ENCODE data around the gene RILPL1.
A peak's percentile ranks its signal among the peaks of the same experiment; 100 is the strongest.
"Not testable (repeated sequence)": the region's sequence is repeated elsewhere in the genome, so short reads cannot be mapped to it uniquely, and the experiment has no call there.

Gene RILPL1

GRCh38 chr12:123469978-123470377, 63.5 kb downstream of the RILPL1 start:
- no peak overlapping the region for H3K4me2 ChIP-seq (ENCODE audit: low read length)
- no peak overlapping the region for H2AFZ ChIP-seq
- H3K4me3 ChIP-seq (ENCODE audit: low read depth, low read length) = no peak overlapping the region
- peaks cover 32% of the 10 kb centered on the region for H3K79me2 ChIP-seq
- TF ChIP-seq CTCF (IDR thresholded peaks at IDR 0.05) = no peak
- H3K9me3 ChIP-seq (ENCODE audit: control insufficient read depth, low read length) = no peaks in the 10 kb centered on the region
- H3K27me3 ChIP-seq (ENCODE audit: control insufficient read depth, insufficient read depth, low read length) = no peaks in the 10 kb centered on the region
- H3K27ac ChIP-seq = no peak overlapping the region
- no peak overlapping the region for H3K9ac ChIP-seq
- peaks cover 11% of the 10 kb centered on the region for H3K4me1 ChIP-seq
- no peaks in the 10 kb centered on the region for H3K36me3 ChIP-seq (ENCODE audit: control insufficient read depth, insufficient read depth, low read length)

GRCh38 chr12:123468786-123469185, 64.7 kb downstream of the RILPL1 start:
- Histone ChIP-seq H3K9me3 (ENCODE audit: control insufficient read depth, low read length) (no peaks in the 10 kb centered on the region), H3K4me3 (ENCODE audit: low read depth, low read length) (no peak overlapping the region), H3K27me3 (ENCODE audit: control insufficient read depth, insufficient read depth, low read length) (no peaks in the 10 kb centered on the region), H3K9ac (no peak overlapping the region), H3K79me2 (peaks cover 32% of the 10 kb centered on the region), H3K27ac (no peak overlapping the region), H3K4me2 (ENCODE audit: low read length) (no peak overlapping the region), H2AFZ (no peak overlapping the region), H3K4me1 (no peaks in the 10 kb centered on the region), H3K36me3 (ENCODE audit: control insufficient read depth, insufficient read depth, low read length) (no peaks in the 10 kb centered on the region)
- no peak for TF ChIP-seq CTCF (IDR thresholded peaks at IDR 0.05)

GRCh38 chr12:123465084-123465483, 68.4 kb downstream of the RILPL1 start:
- H3K9ac ChIP-seq = no peak overlapping the region
- H3K4me1 ChIP-seq = no peaks in the 10 kb centered on the region
- peaks cover 26% of the 10 kb centered on the region for H3K79me2 ChIP-seq
- H3K36me3 ChIP-seq (ENCODE audit: control insufficient read depth, insufficient read depth, low read length) = no peaks in the 10 kb centered on the region
- H3K4me2 ChIP-seq (ENCODE audit: low read length) = no peak overlapping the region
- no peaks in the 10 kb centered on the region for H3K9me3 ChIP-seq (ENCODE audit: control insufficient read depth, low read length)
- H2AFZ ChIP-seq = no peak overlapping the region
- H3K4me3 ChIP-seq (ENCODE audit: low read depth, low read length) = no peak overlapping the region
- TF ChIP-seq CTCF (IDR thresholded peaks at IDR 0.05) = no peak
- H3K27me3 ChIP-seq (ENCODE audit: control insufficient read depth, insufficient read depth, low read length) = no peaks in the 10 kb centered on the region
- no peak overlapping the region for H3K27ac ChIP-seq

GRCh38 chr12:123463174-123463573, 70.3 kb downstream of the RILPL1 start:
- H3K79me2 ChIP-seq = peaks cover 12% of the 10 kb centered on the region
- H3K27me3 ChIP-seq (ENCODE audit: control insufficient read depth, insufficient read depth, low read length); H3K36me3 ChIP-seq (ENCODE audit: control insufficient read depth, insufficient read depth, low read length); H3K4me3 ChIP-seq (ENCODE audit: low read depth, low read length); H3K9me3 ChIP-seq (ENCODE audit: control insufficient read depth, low read length); H3K4me1 ChIP-seq; H2AFZ ChIP-seq; H3K4me2 ChIP-seq (ENCODE audit: low read length); H3K9ac ChIP-seq; H3K27ac ChIP-seq: not testable (repeated sequence)

GRCh38 chr12:123457980-123458779, 75.3 kb downstream of the RILPL1 start, which contains the start of gene SNRNP35:
SNRNP35 (plus strand) TSS chr12:123458139; CDS start chr12:123465541, 7,402 bp downstream.
- Histone ChIP-seq H3K36me3 (ENCODE audit: control insufficient read depth, insufficient read depth, low read length) (no peaks in the 10 kb centered on the region), H3K27me3 (ENCODE audit: control insufficient read depth, insufficient read depth, low read length) (no peaks in the 10 kb centered on the region), H3K4me2 (ENCODE audit: low read length) (peak within 1 kb of the TSS; percentile 87), H3K4me3 (ENCODE audit: low read depth, low read length) (peak within 1 kb of the TSS; percentile 97), H2AFZ (peak within 1 kb of the TSS; percentile 98), H3K9me3 (ENCODE audit: control insufficient read depth, low read length) (no peaks in the 10 kb centered on the region), H3K27ac (peak within 1 kb of the TSS; percentile 98), H3K79me2 (no peaks in the 10 kb centered on the region), H3K4me1 (no peaks in the 10 kb centered on the region), H3K9ac (peak within 1 kb of the TSS; percentile 95)
- TF ChIP-seq CTCF (IDR thresholded peaks at IDR 0.05) = no peak

All from parathyroid adenoma (tissue), 2 donors.